GM12801 (cell line): ENCODE results near the gene SELE.

Experiments
- CTCF ChIP-seq: IDR thresholded peaks from one replicate; pipeline ENCODE4 v1.5.1; 2011; ENCODE audit warnings: control low read depth; ENCODE audit not compliant: insufficient read length; ENCODE audit errors: extremely low read depth

Gene SELE

GRCh38 chr1:169679692-169680091, 54.2 kb downstream of the SELE start:
- no peak for TF ChIP-seq CTCF

- TF ChIP-seq CTCF: no peak
These were observed 57.9 kb downstream of the SELE start for GRCh38 chr1:169676001-169676400.
